ENCODE data around the gene TRMT2A. TPM values are rescaled to one million over a fixed set of nuclear protein-coding genes. Genes with fewer than 3 reads are reported as not detected.

TRMT2A gene
- total RNA-seq, 1 donor from 2014 or later: 44.8 TPM

- peaks cover 32% of the 10 kb centered on the region for H3K4me1 Mint-ChIP-seq (ENCODE audit: unreplicated experiment)
- peaks cover 40% of the 10 kb centered on the region for H3K36me3 Mint-ChIP-seq (ENCODE audit: low read depth, unreplicated experiment)
- H3K27me3 Mint-ChIP-seq (ENCODE audit: unreplicated experiment): peaks cover 15% of the 10 kb centered on the region
- no peak for TF ChIP-seq CTCF (IDR thresholded peaks at IDR 0.05; ENCODE audit: unreplicated experiment)
- DNase-seq (ENCODE audit: low spot score): no peak
- H3K27ac Mint-ChIP-seq (ENCODE audit: unreplicated experiment): peak overlapping the region; percentile 73
- H3K9me3 Mint-ChIP-seq (ENCODE audit: unreplicated experiment): no peaks in the 10 kb centered on the region
- peak overlapping the region; percentile 74 for H3K4me3 Mint-ChIP-seq (ENCODE audit: unreplicated experiment)
These were observed 33.7 kb downstream of the TRMT2A start for GRCh38 chr22:20083157-20083890.

DNA sequence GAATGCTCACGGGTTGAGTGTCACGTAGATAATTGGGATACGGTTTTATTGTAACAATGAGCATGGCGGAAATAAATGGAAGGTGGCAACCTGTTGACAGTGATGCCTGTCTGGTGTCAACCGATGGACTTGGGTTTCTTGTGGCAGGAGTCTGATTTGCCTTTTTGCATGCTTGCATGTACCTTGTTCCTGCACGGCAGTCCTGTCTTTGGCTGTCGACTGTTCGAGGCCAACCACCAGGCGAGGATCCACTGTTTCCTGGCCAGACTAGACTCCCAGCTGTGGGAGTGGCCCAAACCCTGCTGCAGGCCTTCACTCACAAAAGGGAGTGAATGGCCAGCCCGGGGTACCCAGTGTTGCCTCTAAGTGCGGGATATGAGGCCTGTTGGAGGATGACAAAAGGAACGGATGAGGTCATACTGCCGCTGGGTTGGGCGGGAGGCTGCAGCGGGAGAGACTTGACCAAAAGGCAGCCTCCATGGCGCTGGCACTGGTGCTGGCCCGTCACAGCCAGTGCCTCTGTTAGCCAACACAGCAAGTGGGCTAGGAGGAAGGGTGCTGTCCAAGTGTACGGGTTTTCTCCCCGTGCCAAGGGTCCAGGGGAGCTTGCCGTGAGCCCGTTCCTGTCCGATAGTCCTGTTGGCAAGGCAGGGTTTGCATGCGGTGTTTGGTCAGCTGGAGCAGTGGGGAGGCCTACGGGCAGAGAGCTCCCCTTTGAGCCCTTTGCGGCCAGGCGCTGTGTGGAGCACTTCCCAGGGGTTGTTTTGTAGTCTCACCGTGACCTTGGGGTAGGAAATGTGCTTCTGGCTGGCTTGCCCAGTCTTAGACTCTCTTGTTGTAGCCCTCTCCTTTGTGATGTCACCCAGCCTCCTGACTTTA, 36.0 kb downstream of the TRMT2A start:
- H3K27me3 Mint-ChIP-seq (ENCODE audit: unreplicated experiment): peaks cover 12% of the 10 kb centered on the region
- H3K4me1 Mint-ChIP-seq (ENCODE audit: unreplicated experiment): peaks cover 29% of the 10 kb centered on the region
- peak overlapping the region; percentile 86 for H3K4me3 Mint-ChIP-seq (ENCODE audit: unreplicated experiment)
- H3K9me3 Mint-ChIP-seq (ENCODE audit: unreplicated experiment): no peaks in the 10 kb centered on the region
- peak overlapping the region; percentile 92 for H3K27ac Mint-ChIP-seq (ENCODE audit: unreplicated experiment)
- H3K36me3 Mint-ChIP-seq (ENCODE audit: low read depth, unreplicated experiment): peaks cover 20% of the 10 kb centered on the region
- DNase-seq (ENCODE audit: low spot score): peak; percentile 45
- TF ChIP-seq CTCF (IDR thresholded peaks at IDR 0.05; ENCODE audit: unreplicated experiment): no peak

GRCh38 chr22:20080445-20080775, 36.6 kb downstream of the TRMT2A start:
- TF ChIP-seq CTCF (IDR thresholded peaks at IDR 0.05; ENCODE audit: unreplicated experiment): no peak
- Mint-ChIP-seq H3K9me3 (ENCODE audit: unreplicated experiment) (no peaks in the 10 kb centered on the region), H3K36me3 (ENCODE audit: low read depth, unreplicated experiment) (peaks cover 17% of the 10 kb centered on the region), H3K4me3 (ENCODE audit: unreplicated experiment) (peak overlapping the region; percentile 86), H3K4me1 (ENCODE audit: unreplicated experiment) (peaks cover 29% of the 10 kb centered on the region), H3K27ac (ENCODE audit: unreplicated experiment) (peak overlapping the region; percentile 92), H3K27me3 (ENCODE audit: unreplicated experiment) (peaks cover 12% of the 10 kb centered on the region)
- peak; percentile 65 for DNase-seq (ENCODE audit: low spot score)

DNA sequence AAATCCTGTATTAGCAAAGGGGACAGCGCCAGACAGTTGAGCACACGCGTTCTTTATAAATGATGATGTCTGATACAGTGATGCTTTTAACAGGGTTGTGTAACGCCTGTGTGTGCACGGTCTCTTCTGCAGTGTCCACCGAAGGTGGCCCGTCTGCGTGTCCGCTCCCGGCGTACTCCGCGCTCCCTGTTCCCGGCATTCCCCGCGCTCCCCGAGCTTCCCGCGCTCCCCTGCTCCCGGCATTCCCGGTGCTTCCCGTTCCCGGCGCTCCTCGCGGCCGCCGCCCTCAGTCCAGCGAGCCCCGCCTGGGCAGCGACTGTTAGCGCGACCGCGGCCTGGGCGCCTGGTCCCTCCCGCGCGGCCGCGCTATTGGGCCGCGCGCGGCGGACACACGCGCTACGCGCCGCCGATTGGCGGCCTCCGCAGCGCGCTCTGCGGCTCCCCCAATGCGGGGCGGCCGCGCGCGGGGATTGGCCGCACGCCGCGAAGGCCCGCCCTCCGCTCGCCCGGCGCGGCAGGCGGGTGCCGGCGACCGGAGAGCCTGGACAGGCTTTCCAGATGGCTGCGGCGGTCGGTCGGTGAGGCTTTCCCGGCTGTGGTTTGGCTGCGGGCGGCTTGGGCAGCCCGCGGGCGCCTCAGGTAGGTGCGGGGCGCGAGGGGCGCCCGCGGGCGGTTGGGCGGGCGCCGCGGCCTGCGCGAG, 37.1 kb downstream of the TRMT2A start, which contains the start of gene DGCR8:
Gene DGCR8, plus strand, starts transcription at position 497 of the 700 bp plus-strand sequence. CDS start 5,723 bp downstream, outside the sequence.
- peak within 1 kb of the TSS; percentile 92 for H3K27ac Mint-ChIP-seq (ENCODE audit: unreplicated experiment)
- no peaks in the 10 kb centered on the region for H3K9me3 Mint-ChIP-seq (ENCODE audit: unreplicated experiment)
- peaks cover 14% of the 10 kb centered on the region for H3K36me3 Mint-ChIP-seq (ENCODE audit: low read depth, unreplicated experiment)
- H3K4me1 Mint-ChIP-seq (ENCODE audit: unreplicated experiment): peaks cover 29% of the 10 kb centered on the region
- no peak for TF ChIP-seq CTCF (IDR thresholded peaks at IDR 0.05; ENCODE audit: unreplicated experiment)
- H3K27me3 Mint-ChIP-seq (ENCODE audit: unreplicated experiment): peaks cover 12% of the 10 kb centered on the region
- DNase-seq (ENCODE audit: low spot score): peak; percentile 91
- H3K4me3 Mint-ChIP-seq (ENCODE audit: unreplicated experiment): peak within 1 kb of the TSS; percentile 90

All from endothelial cell (in vitro differentiated cells).